ENCODE data around the gene SNRK. TPM values are rescaled to one million over a fixed set of nuclear protein-coding genes. Genes with fewer than 3 reads are reported as not detected.
A peak's percentile ranks its signal among the peaks of the same experiment; 100 is the strongest.

The SNRK gene
- total RNA-seq, 1 donor from 2014 or later = 13.3 TPM

DNA sequence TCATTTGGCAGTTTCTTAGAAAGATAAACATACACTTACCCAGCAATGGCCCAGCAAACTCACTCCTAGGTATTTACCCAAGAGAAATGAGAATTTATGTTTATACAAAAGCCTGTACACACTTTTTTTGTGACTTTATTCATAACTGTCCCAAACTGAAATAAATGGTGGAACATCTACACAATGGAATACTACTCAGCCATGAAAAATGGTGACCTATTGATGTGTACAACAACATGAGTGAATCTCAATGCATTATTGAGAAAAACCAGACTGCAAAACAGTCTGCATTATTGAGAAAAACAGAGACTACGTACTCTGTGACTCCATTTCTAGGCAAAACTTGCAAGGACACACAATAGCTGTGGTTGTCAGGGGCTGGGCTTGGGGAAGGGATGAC is 37.2 kb downstream of the SNRK start:
- H2AFZ ChIP-seq (ENCODE audit: low read depth, low read length) = no peak overlapping the region
- peaks cover 4% of the 10 kb centered on the region for H3K36me3 Mint-ChIP-seq (ENCODE audit: low read depth, unreplicated experiment)
- no peaks in the 10 kb centered on the region for H3K9me3 ChIP-seq (ENCODE audit: insufficient read depth, low read depth, low read length)

DNA sequence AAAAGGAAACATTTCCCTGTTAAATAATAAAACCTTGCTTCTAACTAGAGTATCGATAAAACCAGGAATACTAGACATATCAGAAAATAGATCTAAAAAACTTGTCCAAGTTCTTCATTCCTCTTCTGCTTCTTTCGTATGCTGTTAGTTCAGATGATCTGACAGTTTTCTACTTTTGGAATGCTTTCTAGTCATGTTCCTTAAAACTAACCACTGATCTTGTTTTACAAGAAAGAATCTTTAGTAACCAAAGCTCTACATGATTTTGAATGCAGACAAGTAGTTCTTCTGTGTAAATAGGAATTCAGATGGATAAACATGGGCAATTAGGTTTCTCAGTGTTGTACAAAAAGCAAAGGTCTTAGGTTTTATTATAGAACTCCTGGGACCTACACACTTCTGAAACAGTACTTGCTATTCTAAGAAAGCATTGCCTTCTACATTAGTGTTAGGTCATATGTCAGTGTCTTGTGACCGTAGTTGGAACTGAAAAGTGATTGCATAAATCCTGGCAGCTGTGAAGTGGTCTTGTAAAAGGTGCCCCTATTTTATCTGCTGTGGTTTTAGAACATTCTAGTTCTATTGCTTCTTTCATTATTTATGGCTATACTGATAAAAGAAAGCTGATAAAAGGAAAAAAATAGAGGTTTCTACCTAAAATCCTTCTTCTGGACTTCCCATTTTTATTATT is 40.7 kb downstream of the SNRK start:
- no peaks in the 10 kb centered on the region for H3K36me3 ChIP-seq (ENCODE audit: insufficient read depth, low read length)
- no peak overlapping the region for H3K4me3 Mint-ChIP-seq (ENCODE audit: unreplicated experiment)
- DNase-seq (ENCODE audit: low read depth) (peak; percentile 76), FAIRE-seq (no peak)
- peaks cover 3% of the 10 kb centered on the region for H3K36me3 Mint-ChIP-seq (ENCODE audit: low read depth, unreplicated experiment)
- H3K27ac Mint-ChIP-seq (ENCODE audit: unreplicated experiment) = no peak overlapping the region
- H3K27me3 Mint-ChIP-seq (ENCODE audit: low read depth, unreplicated experiment) = no peaks in the 10 kb centered on the region
- no peaks in the 10 kb centered on the region for H3K9me3 Mint-ChIP-seq (ENCODE audit: unreplicated experiment)
- H3K27me3 ChIP-seq (ENCODE audit: insufficient read depth, low read length) = no peaks in the 10 kb centered on the region
- no peak overlapping the region for H3K9ac ChIP-seq (ENCODE audit: low read length)
- H3K4me2 ChIP-seq (ENCODE audit: low read length) = no peak overlapping the region
- no peaks in the 10 kb centered on the region for H3K4me1 ChIP-seq (ENCODE audit: insufficient read depth, low read length)
- H3K4me3 ChIP-seq (ENCODE audit: insufficient read depth, low read depth, low read length) = no peak overlapping the region
- peaks cover 18% of the 10 kb centered on the region for H3K4me1 Mint-ChIP-seq (ENCODE audit: low read depth, unreplicated experiment)
- TF ChIP-seq EZH2 (IDR thresholded peaks at IDR 0.05; ENCODE audit: insufficient read depth, low read length) = no peak
- TF ChIP-seq CTCF (IDR thresholded peaks at IDR 0.05; ENCODE audit: insufficient read depth, low read depth, low read length) = no peak
- H3K27ac ChIP-seq (ENCODE audit: low read depth, low read length) = no peak overlapping the region
- H4K20me1 ChIP-seq (ENCODE audit: insufficient read depth, low read length) = peaks cover 26% of the 10 kb centered on the region
- peaks cover 17% of the 10 kb centered on the region for H3K79me2 ChIP-seq (ENCODE audit: insufficient read depth, low read length)
- H3K9me3 ChIP-seq (ENCODE audit: insufficient read depth, low read depth, low read length) = no peaks in the 10 kb centered on the region
- no peak overlapping the region for H2AFZ ChIP-seq (ENCODE audit: low read depth, low read length)

More for the DNA sequence above, 37.2 kb downstream of the SNRK start:
- Histone ChIP-seq H3K9ac (ENCODE audit: low read length) (no peak overlapping the region), H3K4me1 (ENCODE audit: insufficient read depth, low read length) (no peaks in the 10 kb centered on the region), H3K36me3 (ENCODE audit: insufficient read depth, low read length) (no peaks in the 10 kb centered on the region), H3K4me2 (ENCODE audit: low read length) (no peak overlapping the region), H3K79me2 (ENCODE audit: insufficient read depth, low read length) (peaks cover 26% of the 10 kb centered on the region), H3K27ac (ENCODE audit: low read depth, low read length) (no peak overlapping the region), H3K4me3 (ENCODE audit: insufficient read depth, low read depth, low read length) (no peak overlapping the region), H4K20me1 (ENCODE audit: insufficient read depth, low read length) (peaks cover 24% of the 10 kb centered on the region), H3K27me3 (ENCODE audit: insufficient read depth, low read length) (no peaks in the 10 kb centered on the region)
- no peak overlapping the region for H3K4me3 Mint-ChIP-seq (ENCODE audit: unreplicated experiment)
- peaks cover 16% of the 10 kb centered on the region for H3K4me1 Mint-ChIP-seq (ENCODE audit: low read depth, unreplicated experiment)
- no peak for DNase-seq (ENCODE audit: low read depth)
- TF ChIP-seq CTCF (IDR thresholded peaks at IDR 0.05; ENCODE audit: insufficient read depth, low read depth, low read length) (no peak), EZH2 (IDR thresholded peaks at IDR 0.05; ENCODE audit: insufficient read depth, low read length) (no peak)
- no peaks in the 10 kb centered on the region for H3K27me3 Mint-ChIP-seq (ENCODE audit: low read depth, unreplicated experiment)
- no peaks in the 10 kb centered on the region for H3K9me3 Mint-ChIP-seq (ENCODE audit: unreplicated experiment)
- no peak for FAIRE-seq
- no peak overlapping the region for H3K27ac Mint-ChIP-seq (ENCODE audit: unreplicated experiment)

GRCh38 chr3:43327582-43327979 is 41.2 kb downstream of the SNRK start:
- no peak overlapping the region for H3K27ac ChIP-seq (ENCODE audit: low read depth, low read length)
- H3K27me3 ChIP-seq (ENCODE audit: insufficient read depth, low read length) = no peaks in the 10 kb centered on the region
- no peak overlapping the region for H2AFZ ChIP-seq (ENCODE audit: low read depth, low read length)
- TF ChIP-seq CTCF (IDR thresholded peaks at IDR 0.05; ENCODE audit: insufficient read depth, low read depth, low read length) = no peak
- TF ChIP-seq EZH2 (IDR thresholded peaks at IDR 0.05; ENCODE audit: insufficient read depth, low read length) = no peak
- no peaks in the 10 kb centered on the region for H3K4me1 ChIP-seq (ENCODE audit: insufficient read depth, low read length)
- no peak overlapping the region for H3K4me3 Mint-ChIP-seq (ENCODE audit: unreplicated experiment)
- no peaks in the 10 kb centered on the region for H3K27me3 Mint-ChIP-seq (ENCODE audit: low read depth, unreplicated experiment)
- no peak overlapping the region for H3K27ac Mint-ChIP-seq (ENCODE audit: unreplicated experiment)
- H3K4me3 ChIP-seq (ENCODE audit: insufficient read depth, low read depth, low read length) = no peak overlapping the region
- FAIRE-seq = no peak
- no peak overlapping the region for H3K9ac ChIP-seq (ENCODE audit: low read length)
- H3K9me3 Mint-ChIP-seq (ENCODE audit: unreplicated experiment) = no peaks in the 10 kb centered on the region
- H3K4me1 Mint-ChIP-seq (ENCODE audit: low read depth, unreplicated experiment) = peaks cover 18% of the 10 kb centered on the region
- H3K36me3 Mint-ChIP-seq (ENCODE audit: low read depth, unreplicated experiment) = peaks cover 3% of the 10 kb centered on the region
- H3K9me3 ChIP-seq (ENCODE audit: insufficient read depth, low read depth, low read length) = no peaks in the 10 kb centered on the region
- peaks cover 26% of the 10 kb centered on the region for H4K20me1 ChIP-seq (ENCODE audit: insufficient read depth, low read length)
- H3K79me2 ChIP-seq (ENCODE audit: insufficient read depth, low read length) = peaks cover 17% of the 10 kb centered on the region
- DNase-seq (ENCODE audit: low read depth) = no peak
- H3K4me2 ChIP-seq (ENCODE audit: low read length) = no peak overlapping the region
- H3K36me3 ChIP-seq (ENCODE audit: insufficient read depth, low read length) = no peaks in the 10 kb centered on the region
